Measurements from ENCODE around the gene SQSTM1. TPM values are rescaled to one million over a fixed set of nuclear protein-coding genes. Genes with fewer than 3 reads are reported as not detected.
A peak's percentile ranks its signal among the peaks of the same experiment; 100 is the strongest.

The SQSTM1 gene
- 100.0 and 123 TPM in 2 replicates for total RNA-seq (2014; rRNA removed; shearing (Covaris generic); ENCODE audit: low replicate concordance)

DNA sequence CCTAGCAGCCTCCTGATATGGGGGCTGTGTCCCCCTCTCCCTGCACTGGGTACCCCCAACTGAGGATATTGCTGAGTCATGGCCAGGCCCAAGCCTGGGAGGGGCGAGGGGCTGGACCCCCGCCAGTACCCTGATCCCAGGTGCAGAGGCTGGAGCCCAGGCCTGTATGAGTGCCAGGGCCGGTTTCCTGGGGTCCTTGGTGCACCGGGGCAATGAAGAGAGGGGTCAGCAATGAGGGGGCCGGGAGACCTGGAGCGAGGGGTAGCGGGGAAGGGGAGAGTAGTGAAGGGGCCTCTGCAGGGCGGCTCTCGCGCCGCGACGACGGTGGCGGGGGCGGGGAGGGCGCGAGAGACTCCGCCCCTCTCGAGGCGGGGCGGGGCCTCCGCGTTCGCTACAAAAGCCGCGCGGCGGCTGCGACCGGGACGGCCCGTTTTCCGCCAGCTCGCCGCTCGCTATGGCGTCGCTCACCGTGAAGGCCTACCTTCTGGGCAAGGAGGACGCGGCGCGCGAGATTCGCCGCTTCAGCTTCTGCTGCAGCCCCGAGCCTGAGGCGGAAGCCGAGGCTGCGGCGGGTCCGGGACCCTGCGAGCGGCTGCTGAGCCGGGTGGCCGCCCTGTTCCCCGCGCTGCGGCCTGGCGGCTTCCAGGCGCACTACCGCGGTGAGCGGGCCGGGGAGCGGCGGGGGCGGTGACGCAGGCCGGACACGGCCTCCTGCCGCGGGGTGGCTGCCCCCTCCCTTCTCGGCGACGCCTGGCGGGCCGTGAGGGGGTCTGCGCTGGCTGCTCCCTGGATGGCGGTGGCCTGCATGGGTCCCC is at the start of gene SQSTM1:
TSS of gene SQSTM1 (plus strand) at position 423 of the 815 bp plus-strand sequence. CDS start at position 455, 32 bp downstream.
- Histone ChIP-seq H3K9me2 (replicated peaks; ENCODE audit: insufficient read depth, low read length) (no peaks in the 10 kb centered on the region), H3K79me2 (ENCODE audit: low read length) (peaks cover 27% of the 10 kb centered on the region), H3K36me3 (ENCODE audit: insufficient read depth, low read length) (peaks cover 19% of the 10 kb centered on the region; the same call in 1 of the 2 replicates), H3K4me1 (ENCODE audit: low read length) (peaks cover 36% of the 10 kb centered on the region), H3K4me3 (ENCODE audit: low read length) (peak within 1 kb of the TSS; percentile 96), H3K27ac (ENCODE audit: low read length) (peak within 1 kb of the TSS; percentile 75), H3K4me2 (ENCODE audit: low read depth, low read length, poor library complexity, severe bottlenecking) (peak within 1 kb of the TSS; percentile 92), H4K20me1 (ENCODE audit: insufficient read depth, low read depth, low read length) (peaks cover 19% of the 10 kb centered on the region), H2AFZ (ENCODE audit: low read length) (no peak within 1 kb of the TSS; the same call in 1 of the 2 replicates), H3K9ac (ENCODE audit: low read length) (peak within 1 kb of the TSS; percentile 96), H3K27me3 (ENCODE audit: low read length) (no peaks in the 10 kb centered on the region), H3K9me3 (ENCODE audit: low read length) (no peaks in the 10 kb centered on the region)
- DNase-seq = peak; percentile 91

DNA sequence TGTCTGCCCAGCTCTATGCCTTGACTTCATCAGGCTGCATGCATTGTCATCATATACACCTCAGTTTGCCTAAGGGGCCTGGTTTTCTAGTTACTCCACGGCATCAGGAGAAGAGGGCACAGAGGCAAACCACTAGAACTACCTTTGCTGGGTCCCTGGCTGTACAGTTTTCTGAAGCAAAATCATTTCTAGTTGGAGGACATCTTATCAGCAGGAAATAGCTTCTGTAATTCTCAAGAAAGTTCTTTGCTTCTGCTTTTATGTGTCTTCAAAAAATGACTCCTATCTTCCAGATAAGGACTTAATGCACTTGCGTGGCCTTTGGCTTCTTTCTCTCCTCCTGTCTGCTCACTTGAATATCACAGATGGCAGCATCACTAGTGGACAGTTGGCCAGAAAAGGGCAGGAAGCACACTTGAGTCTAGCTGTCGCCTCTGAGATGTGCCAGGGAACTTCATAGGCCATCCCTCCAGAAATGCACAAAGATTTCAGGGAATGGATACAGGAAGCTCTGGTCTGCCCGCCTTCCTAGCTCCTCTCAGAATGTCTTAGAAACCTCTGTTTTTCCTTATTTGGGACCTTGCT is 49.3 kb upstream of the SQSTM1 start:
- Histone ChIP-seq H3K27ac (ENCODE audit: low read length) (no peak overlapping the region), H3K79me2 (ENCODE audit: low read length) (peaks cover 24% of the 10 kb centered on the region), H3K9me2 (replicated peaks; ENCODE audit: insufficient read depth, low read length) (no peaks in the 10 kb centered on the region), H3K4me2 (ENCODE audit: low read depth, low read length, poor library complexity, severe bottlenecking) (no peak overlapping the region), H3K9me3 (ENCODE audit: low read length) (no peaks in the 10 kb centered on the region), H3K9ac (ENCODE audit: low read length) (no peak overlapping the region), H3K4me1 (ENCODE audit: low read length) (no peaks in the 10 kb centered on the region), H3K27me3 (ENCODE audit: low read length) (no peaks in the 10 kb centered on the region), H3K4me3 (ENCODE audit: low read length) (no peak overlapping the region), H3K36me3 (ENCODE audit: insufficient read depth, low read length) (peaks cover 24% of the 10 kb centered on the region; the same call in 1 of the 2 replicates), H4K20me1 (ENCODE audit: insufficient read depth, low read depth, low read length) (0 out of 2 replicates have a peak, but pooled peaks cover 10% of the 10 kb centered on the region), H2AFZ (ENCODE audit: low read length) (no peak overlapping the region)
- DNase-seq = no peak

DNA sequence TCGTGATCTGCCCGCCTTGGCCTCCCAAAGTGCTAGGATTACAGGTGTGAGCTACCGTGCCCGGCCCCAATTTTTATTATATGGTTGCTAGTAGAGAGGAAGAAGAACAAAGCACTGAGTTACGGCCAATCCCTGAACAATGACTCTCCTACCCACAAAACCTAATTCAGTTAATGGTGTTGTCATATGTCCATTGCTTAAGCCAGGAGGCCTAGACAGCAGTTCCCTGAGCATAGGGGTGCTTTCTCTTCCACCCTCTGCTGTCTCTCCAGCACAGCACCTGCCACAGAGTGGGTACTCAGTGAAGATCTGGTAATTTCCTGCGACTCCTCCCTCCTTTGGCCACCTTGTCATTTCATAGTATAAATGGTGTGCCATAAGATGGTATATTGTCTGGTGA is 48.4 kb upstream of the SQSTM1 start:
- Histone ChIP-seq H3K4me2 (ENCODE audit: low read depth, low read length, poor library complexity, severe bottlenecking) (no peak overlapping the region), H3K9me3 (ENCODE audit: low read length) (no peaks in the 10 kb centered on the region), H2AFZ (ENCODE audit: low read length) (no peak overlapping the region), H3K27me3 (ENCODE audit: low read length) (no peaks in the 10 kb centered on the region), H3K79me2 (ENCODE audit: low read length) (peaks cover 15% of the 10 kb centered on the region), H3K9ac (ENCODE audit: low read length) (no peak overlapping the region), H3K36me3 (ENCODE audit: insufficient read depth, low read length) (peaks cover 22% of the 10 kb centered on the region; the same call in 1 of the 2 replicates), H3K27ac (ENCODE audit: low read length) (no peak overlapping the region), H3K4me1 (ENCODE audit: low read length) (no peaks in the 10 kb centered on the region), H3K9me2 (replicated peaks; ENCODE audit: insufficient read depth, low read length) (no peaks in the 10 kb centered on the region), H3K4me3 (ENCODE audit: low read length) (no peak overlapping the region), H4K20me1 (ENCODE audit: insufficient read depth, low read depth, low read length) (0 out of 2 replicates have a peak, but pooled peaks cover 7% of the 10 kb centered on the region)
- DNase-seq = no peak

GRCh38 chr5:179773686-179774040 is 47.0 kb upstream of the SQSTM1 start:
- no peak overlapping the region for H3K4me2 ChIP-seq (ENCODE audit: low read depth, low read length, poor library complexity, severe bottlenecking)
- H3K79me2 ChIP-seq (ENCODE audit: low read length) = peaks cover 4% of the 10 kb centered on the region; the same call in 1 of the 2 replicates
- H3K27ac ChIP-seq (ENCODE audit: low read length) = no peak overlapping the region
- H3K9ac ChIP-seq (ENCODE audit: low read length) = no peak overlapping the region
- 0 out of 2 replicates have a peak, but pooled peaks cover 4% of the 10 kb centered on the region for H4K20me1 ChIP-seq (ENCODE audit: insufficient read depth, low read depth, low read length)
- no peaks in the 10 kb centered on the region for H3K9me2 ChIP-seq (replicated peaks; ENCODE audit: insufficient read depth, low read length)
- H3K4me1 ChIP-seq (ENCODE audit: low read length) = no peaks in the 10 kb centered on the region
- no peak for DNase-seq
- no peak overlapping the region for H2AFZ ChIP-seq (ENCODE audit: low read length)
- H3K9me3 ChIP-seq (ENCODE audit: low read length) = no peaks in the 10 kb centered on the region
- H3K36me3 ChIP-seq (ENCODE audit: insufficient read depth, low read length) = peaks cover 15% of the 10 kb centered on the region; the same call in 1 of the 2 replicates
- no peaks in the 10 kb centered on the region for H3K27me3 ChIP-seq (ENCODE audit: low read length)
- no peak overlapping the region for H3K4me3 ChIP-seq (ENCODE audit: low read length)

GRCh38 chr5:179774442-179774841 is 46.3 kb upstream of the SQSTM1 start:
- peaks cover 3% of the 10 kb centered on the region; the same call in 1 of the 2 replicates for H3K79me2 ChIP-seq (ENCODE audit: low read length)
- no peaks in the 10 kb centered on the region for H3K27me3 ChIP-seq (ENCODE audit: low read length)
- H3K4me1 ChIP-seq (ENCODE audit: low read length) = no peaks in the 10 kb centered on the region
- H3K4me2 ChIP-seq (ENCODE audit: low read depth, low read length, poor library complexity, severe bottlenecking) = no peak overlapping the region
- no peaks in the 10 kb centered on the region for H4K20me1 ChIP-seq (ENCODE audit: insufficient read depth, low read depth, low read length)
- H3K9me3 ChIP-seq (ENCODE audit: low read length) = no peaks in the 10 kb centered on the region
- peaks cover 14% of the 10 kb centered on the region; the same call in 1 of the 2 replicates for H3K36me3 ChIP-seq (ENCODE audit: insufficient read depth, low read length)
- no peak overlapping the region for H3K4me3 ChIP-seq (ENCODE audit: low read length)
- no peak overlapping the region for H2AFZ ChIP-seq (ENCODE audit: low read length)
- H3K27ac ChIP-seq (ENCODE audit: low read length) = no peak overlapping the region
- H3K9ac ChIP-seq (ENCODE audit: low read length) = no peak overlapping the region
- no peak for DNase-seq
- no peaks in the 10 kb centered on the region for H3K9me2 ChIP-seq (replicated peaks; ENCODE audit: insufficient read depth, low read length)

GRCh38 chr5:179776411-179776938 is 44.2 kb upstream of the SQSTM1 start:
- Histone ChIP-seq H3K9ac (ENCODE audit: low read length) (no peak overlapping the region), H3K27ac (ENCODE audit: low read length) (no peak overlapping the region), H3K9me2 (replicated peaks; ENCODE audit: insufficient read depth, low read length) (no peaks in the 10 kb centered on the region), H3K79me2 (ENCODE audit: low read length) (no peaks in the 10 kb centered on the region), H3K36me3 (ENCODE audit: insufficient read depth, low read length) (0 out of 2 replicates have a peak, but pooled peaks cover 4% of the 10 kb centered on the region), H4K20me1 (ENCODE audit: insufficient read depth, low read depth, low read length) (no peaks in the 10 kb centered on the region), H3K9me3 (ENCODE audit: low read length) (no peaks in the 10 kb centered on the region), H3K4me2 (ENCODE audit: low read depth, low read length, poor library complexity, severe bottlenecking) (no peak overlapping the region), H3K4me1 (ENCODE audit: low read length) (no peaks in the 10 kb centered on the region), H3K27me3 (ENCODE audit: low read length) (no peaks in the 10 kb centered on the region), H2AFZ (ENCODE audit: low read length) (no peak overlapping the region), H3K4me3 (ENCODE audit: low read length) (no peak overlapping the region)
- DNase-seq = no peak

GRCh38 chr5:179777456-179777855 is 43.2 kb upstream of the SQSTM1 start:
- Histone ChIP-seq H3K79me2 (ENCODE audit: low read length) (no peaks in the 10 kb centered on the region), H3K4me1 (ENCODE audit: low read length) (no peaks in the 10 kb centered on the region), H2AFZ (ENCODE audit: low read length) (no peak overlapping the region), H4K20me1 (ENCODE audit: insufficient read depth, low read depth, low read length) (no peaks in the 10 kb centered on the region), H3K9ac (ENCODE audit: low read length) (no peak overlapping the region), H3K4me3 (ENCODE audit: low read length) (no peak overlapping the region), H3K36me3 (ENCODE audit: insufficient read depth, low read length) (0 out of 2 replicates have a peak, but pooled peaks cover 2% of the 10 kb centered on the region), H3K9me2 (replicated peaks; ENCODE audit: insufficient read depth, low read length) (no peaks in the 10 kb centered on the region), H3K27me3 (ENCODE audit: low read length) (no peaks in the 10 kb centered on the region), H3K9me3 (ENCODE audit: low read length) (no peaks in the 10 kb centered on the region), H3K27ac (ENCODE audit: low read length) (no peak overlapping the region), H3K4me2 (ENCODE audit: low read depth, low read length, poor library complexity, severe bottlenecking) (no peak overlapping the region)
- no peak for DNase-seq

GRCh38 chr5:179777909-179778308 is 42.8 kb upstream of the SQSTM1 start:
- no peak overlapping the region for H3K27ac ChIP-seq (ENCODE audit: low read length)
- no peak overlapping the region for H3K4me2 ChIP-seq (ENCODE audit: low read depth, low read length, poor library complexity, severe bottlenecking)
- no peaks in the 10 kb centered on the region for H3K79me2 ChIP-seq (ENCODE audit: low read length)
- no peak overlapping the region for H3K9ac ChIP-seq (ENCODE audit: low read length)
- no peaks in the 10 kb centered on the region for H4K20me1 ChIP-seq (ENCODE audit: insufficient read depth, low read depth, low read length)
- H3K4me3 ChIP-seq (ENCODE audit: low read length) = no peak overlapping the region
- no peaks in the 10 kb centered on the region for H3K4me1 ChIP-seq (ENCODE audit: low read length)
- no peaks in the 10 kb centered on the region for H3K36me3 ChIP-seq (ENCODE audit: insufficient read depth, low read length)
- H3K9me2 ChIP-seq (replicated peaks; ENCODE audit: insufficient read depth, low read length) = no peaks in the 10 kb centered on the region
- H3K9me3 ChIP-seq (ENCODE audit: low read length) = no peaks in the 10 kb centered on the region
- no peak for DNase-seq
- H3K27me3 ChIP-seq (ENCODE audit: low read length) = no peaks in the 10 kb centered on the region
- H2AFZ ChIP-seq (ENCODE audit: low read length) = no peak overlapping the region
